ENCODE data around the gene NAPEPLD.
"Not testable (repeated sequence)": the region's sequence is repeated elsewhere in the genome, so short reads cannot be mapped to it uniquely, and the experiment has no call there.

NAPEPLD gene

GRCh38 chr7:103106005-103106702 lies 42.7 kb downstream of the NAPEPLD start:
- no peak for FAIRE-seq

- no peak for FAIRE-seq
Observed at GRCh38 chr7:103101543-103101942, 47.4 kb downstream of the NAPEPLD start.

- no peak for FAIRE-seq
Observed at GRCh38 chr7:103100348-103100747, 48.6 kb downstream of the NAPEPLD start.

- FAIRE-seq = no peak
Observed at GRCh38 chr7:103097041-103097440, 51.9 kb downstream of the NAPEPLD start.

GRCh38 chr7:103095558-103095957 lies 53.3 kb downstream of the NAPEPLD start:
- FAIRE-seq = not testable (repeated sequence)

GRCh38 chr7:103094102-103094501 lies 54.8 kb downstream of the NAPEPLD start:
- peak; percentile 83 for FAIRE-seq

DNA sequence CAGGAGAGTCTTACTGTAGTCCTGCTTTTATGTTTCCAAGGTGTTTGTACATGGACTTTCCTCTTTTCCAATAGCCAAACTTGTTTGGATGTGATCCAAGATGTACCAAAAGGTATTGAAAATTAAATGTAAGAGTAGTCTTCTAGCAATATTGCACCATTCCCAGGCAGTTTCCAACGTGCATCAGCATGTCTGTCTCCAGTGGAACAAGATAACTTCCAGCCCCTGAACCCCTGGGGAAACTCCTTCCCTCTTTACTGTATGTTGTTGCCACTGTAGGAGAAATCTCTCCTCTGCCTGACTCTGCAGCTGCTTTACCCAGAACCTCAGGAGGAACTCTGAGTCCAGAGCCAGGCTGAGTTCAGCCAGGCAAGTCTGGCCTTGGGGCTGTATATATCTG lies 55.5 kb downstream of the NAPEPLD start:
- FAIRE-seq = no peak

- not testable (repeated sequence) for FAIRE-seq
Observed at GRCh38 chr7:103092321-103092720, 56.6 kb downstream of the NAPEPLD start.

GRCh38 chr7:103083210-103083609 lies 65.7 kb downstream of the NAPEPLD start:
- FAIRE-seq = no peak

DNA sequence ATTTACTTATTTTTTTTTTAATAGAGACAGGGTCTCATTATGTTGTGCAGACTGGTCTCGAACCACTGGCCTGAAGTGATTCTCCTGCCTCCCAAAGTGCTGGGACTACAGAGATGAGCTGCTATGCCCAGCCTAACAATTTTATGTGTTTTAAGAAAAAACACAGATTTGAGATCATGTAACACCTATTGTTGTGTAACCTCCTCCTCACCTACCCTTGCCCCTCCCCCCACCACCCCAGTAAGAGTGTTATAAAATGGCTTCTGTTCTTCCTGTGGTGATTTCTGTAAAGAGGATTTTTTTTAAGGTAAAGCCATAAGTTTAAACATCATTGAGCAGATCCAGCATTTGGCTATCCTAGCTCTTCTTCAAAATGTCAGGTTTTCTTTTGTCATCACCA lies 66.4 kb downstream of the NAPEPLD start:
- no peak for FAIRE-seq

DNA sequence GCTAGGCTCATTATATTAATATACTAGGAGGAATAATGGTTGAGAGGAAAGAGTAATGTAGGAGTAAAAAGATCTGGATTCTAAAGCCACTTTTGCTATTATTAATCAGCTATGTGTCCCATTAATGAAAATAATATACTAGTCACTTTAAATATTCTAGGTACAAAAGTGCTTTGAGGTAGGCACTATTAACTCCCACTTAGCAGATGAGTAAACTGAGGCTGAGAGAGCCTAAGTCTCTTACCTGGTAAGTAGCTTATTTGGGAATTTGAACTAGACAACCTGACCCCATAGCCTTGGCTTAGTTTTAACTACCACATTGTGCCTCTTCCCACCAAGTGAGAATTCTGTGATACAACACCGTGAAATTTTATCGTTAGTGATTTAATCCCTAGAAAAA lies 68.0 kb downstream of the NAPEPLD start:
- no peak for FAIRE-seq

DNA sequence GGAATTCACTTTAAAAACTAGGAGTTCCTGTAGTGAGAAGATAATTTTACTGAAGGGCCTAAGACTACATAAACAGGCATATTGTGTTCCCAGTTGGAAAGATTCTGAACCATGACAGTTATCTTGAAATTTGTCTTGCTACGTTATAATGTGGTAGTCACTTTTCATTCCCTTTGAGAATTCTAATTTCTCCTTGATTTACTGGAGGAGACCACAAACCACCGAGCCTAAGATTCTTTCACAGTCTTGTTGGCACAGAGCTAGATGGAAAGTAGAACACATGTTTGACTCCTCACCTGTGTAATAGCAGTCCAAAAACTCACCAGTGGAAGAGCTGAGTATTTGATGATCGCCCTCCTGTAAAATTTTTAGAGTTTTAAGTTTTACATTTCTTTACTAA lies 69.1 kb downstream of the NAPEPLD start:
- no peak for FAIRE-seq

GRCh38 chr7:103078226-103078625 lies 70.7 kb downstream of the NAPEPLD start:
- not testable (repeated sequence) for FAIRE-seq

DNA sequence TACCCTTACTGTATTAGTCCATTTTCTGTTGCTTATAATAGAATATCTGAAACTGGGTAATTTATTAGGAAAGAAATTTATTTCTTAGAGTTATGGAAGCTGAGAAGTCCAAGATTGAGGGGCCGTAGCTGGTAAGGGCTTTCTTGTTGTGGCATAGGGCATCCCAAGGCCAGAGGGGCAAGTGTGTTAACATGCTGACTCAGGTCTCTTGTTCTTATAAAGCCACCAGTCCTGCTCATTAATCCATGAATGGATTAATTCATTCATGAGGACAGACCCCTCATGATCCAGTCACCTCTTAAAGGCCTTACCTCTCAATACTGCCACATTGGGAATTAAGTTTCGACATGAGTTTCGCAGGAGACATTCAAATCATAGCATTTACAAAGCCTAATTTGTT lies 71.6 kb downstream of the NAPEPLD start:
- no peak for FAIRE-seq

- FAIRE-seq = no peak
Observed at GRCh38 chr7:103076764-103077163, 72.1 kb downstream of the NAPEPLD start.

GRCh38 chr7:103075337-103075918 lies 73.5 kb downstream of the NAPEPLD start:
- no peak for FAIRE-seq

DNA sequence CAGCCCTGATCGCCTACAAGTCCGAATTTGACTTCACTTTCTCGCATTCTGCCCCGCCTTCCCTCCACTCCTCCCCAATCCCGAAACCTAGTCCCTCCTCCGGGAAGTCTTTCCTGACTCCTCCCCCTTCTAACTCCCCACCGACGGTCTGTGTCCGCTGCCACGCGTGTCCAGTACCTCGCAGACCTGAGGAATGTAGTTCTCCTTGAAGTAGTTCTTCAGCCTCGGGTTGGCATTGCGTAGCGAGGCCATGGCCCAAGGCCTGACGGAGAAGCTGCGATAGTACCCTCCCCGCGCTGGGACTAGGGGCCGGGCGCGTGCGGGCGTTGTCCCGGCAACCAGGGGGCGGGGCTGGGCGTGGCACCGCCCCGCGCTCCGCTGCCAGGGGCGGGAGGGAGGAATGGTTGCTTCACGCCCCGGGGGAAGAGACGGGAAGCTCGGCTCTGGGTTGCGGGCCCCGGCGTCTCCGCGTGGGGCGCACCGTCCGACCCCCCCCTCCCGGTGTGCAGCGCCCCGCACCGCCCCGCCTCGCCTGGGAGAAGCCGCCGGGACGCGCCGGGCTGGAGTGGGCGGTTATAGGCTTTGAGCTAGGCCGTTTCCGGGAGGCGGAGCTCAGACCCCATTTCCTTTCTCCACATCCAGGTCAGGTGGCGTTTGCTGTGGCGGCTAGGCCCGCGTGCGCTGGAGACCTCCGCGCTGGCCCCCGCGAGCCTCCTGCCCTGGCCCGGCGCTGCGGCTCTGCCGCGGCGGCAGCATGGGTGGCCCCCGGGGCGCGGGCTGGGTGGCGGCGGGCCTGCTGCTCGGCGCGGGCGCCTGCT lies 74.2 kb downstream of the NAPEPLD start, which contains the start of the genes ARMC10 and FBXL13:
TSS of gene ARMC10 (plus strand) at position 622 of the 818 bp plus-strand sequence. CDS start at position 755, 133 bp downstream.
TSS of gene FBXL13 (minus strand) at position 278 of the 818 bp plus-strand sequence.
- FAIRE-seq = peak; percentile 68

DNA sequence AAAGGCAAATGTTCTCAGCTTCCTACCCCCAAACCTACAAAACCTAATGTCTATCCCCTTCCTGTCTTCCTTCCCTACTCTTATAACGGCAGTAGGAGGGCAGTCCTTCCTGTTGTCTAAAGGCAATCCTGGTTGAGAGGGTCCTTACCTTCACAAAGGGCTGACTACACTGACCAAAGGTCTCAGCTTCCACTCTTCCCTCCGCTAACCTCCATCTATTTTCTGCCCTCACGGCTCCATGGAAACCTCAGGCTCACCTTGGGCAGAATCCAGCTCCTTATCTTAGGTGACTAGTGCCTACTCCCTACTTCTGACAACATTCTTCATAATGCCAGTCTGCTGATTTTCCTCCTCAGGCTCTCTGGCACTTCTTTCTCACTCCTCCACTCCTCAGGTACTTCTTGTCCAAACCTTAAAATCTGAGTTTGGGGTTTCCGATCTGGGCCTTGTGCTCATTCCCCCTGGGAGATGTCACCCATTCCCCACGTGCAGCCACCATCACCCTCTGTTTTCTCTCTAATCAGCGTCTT lies 74.8 kb downstream of the NAPEPLD start:
- no peak for FAIRE-seq

DNA sequence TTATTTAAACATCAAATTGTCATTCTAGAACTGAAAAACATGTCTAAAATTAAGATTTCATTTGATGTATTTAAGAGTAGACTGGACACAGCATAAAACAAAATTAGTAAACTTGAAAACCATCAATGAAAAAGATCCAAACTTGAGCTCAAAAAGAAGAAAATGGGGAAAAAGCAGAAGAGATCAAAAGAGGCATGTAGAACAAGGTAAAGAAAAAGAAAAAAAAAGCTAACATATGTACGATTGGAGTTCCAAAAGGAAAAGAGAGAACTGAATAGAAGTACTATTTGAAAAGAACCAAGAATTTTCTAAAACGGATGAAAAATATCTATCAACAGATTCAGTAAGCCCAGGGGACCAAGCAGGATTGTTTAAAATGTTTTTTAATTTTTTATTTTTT lies 77.9 kb downstream of the NAPEPLD start:
- no peak for FAIRE-seq

GRCh38 chr7:103068414-103069403 lies 80.2 kb downstream of the NAPEPLD start:
- FAIRE-seq = no peak

DNA sequence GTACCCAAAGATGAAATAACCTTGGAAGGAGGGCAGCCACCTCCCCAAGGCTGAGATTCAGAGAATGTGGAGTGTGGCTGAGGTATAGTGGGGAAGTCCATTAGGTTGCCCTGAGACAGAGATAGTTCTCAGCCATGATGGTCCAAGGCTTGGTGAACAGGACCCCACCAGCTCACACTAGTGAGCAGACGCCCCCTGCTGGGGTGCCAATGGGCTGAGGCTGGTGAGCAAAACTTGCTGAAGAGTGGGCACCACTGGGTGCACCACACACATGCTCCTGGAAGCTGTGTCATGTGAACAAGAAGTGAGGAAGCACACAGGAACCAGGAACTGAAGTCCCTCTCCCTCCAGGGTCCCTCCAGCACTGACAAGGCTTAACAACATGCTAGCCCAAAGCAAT lies 83.2 kb downstream of the NAPEPLD start:
- FAIRE-seq = no peak

GRCh38 chr7:103063895-103064294 lies 85.0 kb downstream of the NAPEPLD start:
- FAIRE-seq = no peak
